Amniotic stem cell (primary cell): Measurements from ENCODE around the gene CCL5.

Experiments
- DNase-seq: peaks from one replicate; lab custom pipeline; 2025; lab: John Stamatoyannopoulos, UW

CCL5 gene

DNA sequence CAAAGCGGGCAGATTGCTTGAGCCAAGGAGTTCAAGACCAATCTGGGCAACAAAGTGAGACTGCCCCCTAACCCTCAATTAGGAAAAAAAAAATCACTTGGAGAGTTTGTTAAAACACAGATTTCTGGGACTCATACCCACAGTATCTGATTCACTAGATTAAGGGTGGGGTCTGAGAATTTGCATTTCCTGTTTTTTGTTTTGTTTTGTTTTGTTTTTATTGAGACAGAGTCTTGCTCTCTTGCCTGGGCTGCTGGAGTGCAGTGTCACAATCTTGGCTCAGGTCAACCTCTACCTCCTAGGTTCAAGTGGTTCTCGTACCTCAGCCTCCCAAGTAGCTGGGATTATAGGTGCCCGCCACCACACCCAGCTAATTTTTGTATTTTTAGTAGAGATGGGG is 12.6 kb downstream of the CCL5 start:
- DNase-seq = no peak

DNA sequence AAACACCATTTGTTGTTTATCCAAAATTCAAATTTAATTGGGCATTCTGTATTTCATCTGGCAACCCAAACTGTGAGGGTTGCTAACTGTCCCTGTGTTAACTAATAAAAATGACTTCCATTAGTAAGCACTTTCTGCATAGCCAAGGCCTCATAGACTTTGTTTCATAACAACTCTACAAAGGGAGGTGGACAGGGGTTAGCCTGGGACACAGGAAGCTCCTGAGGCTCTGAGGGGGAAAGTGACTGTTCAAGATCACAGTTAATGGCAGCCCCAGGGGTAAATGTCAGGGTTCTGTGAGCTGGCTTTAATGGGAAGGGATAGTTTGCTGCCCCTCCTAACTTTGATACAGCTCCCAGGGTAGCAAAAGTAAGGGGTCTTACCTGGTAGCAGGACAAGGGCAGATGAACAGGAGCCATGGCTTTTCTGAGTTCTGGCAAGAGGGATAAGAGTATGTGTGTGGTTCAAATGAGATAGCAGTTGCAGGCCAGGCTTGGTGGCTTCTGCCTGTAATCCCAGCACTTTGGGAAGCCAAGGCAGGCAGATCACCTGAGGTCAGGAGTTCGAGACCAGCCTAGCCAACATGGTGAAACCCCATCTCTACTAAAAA is 13.7 kb downstream of the CCL5 start:
- DNase-seq = no peak

DNA sequence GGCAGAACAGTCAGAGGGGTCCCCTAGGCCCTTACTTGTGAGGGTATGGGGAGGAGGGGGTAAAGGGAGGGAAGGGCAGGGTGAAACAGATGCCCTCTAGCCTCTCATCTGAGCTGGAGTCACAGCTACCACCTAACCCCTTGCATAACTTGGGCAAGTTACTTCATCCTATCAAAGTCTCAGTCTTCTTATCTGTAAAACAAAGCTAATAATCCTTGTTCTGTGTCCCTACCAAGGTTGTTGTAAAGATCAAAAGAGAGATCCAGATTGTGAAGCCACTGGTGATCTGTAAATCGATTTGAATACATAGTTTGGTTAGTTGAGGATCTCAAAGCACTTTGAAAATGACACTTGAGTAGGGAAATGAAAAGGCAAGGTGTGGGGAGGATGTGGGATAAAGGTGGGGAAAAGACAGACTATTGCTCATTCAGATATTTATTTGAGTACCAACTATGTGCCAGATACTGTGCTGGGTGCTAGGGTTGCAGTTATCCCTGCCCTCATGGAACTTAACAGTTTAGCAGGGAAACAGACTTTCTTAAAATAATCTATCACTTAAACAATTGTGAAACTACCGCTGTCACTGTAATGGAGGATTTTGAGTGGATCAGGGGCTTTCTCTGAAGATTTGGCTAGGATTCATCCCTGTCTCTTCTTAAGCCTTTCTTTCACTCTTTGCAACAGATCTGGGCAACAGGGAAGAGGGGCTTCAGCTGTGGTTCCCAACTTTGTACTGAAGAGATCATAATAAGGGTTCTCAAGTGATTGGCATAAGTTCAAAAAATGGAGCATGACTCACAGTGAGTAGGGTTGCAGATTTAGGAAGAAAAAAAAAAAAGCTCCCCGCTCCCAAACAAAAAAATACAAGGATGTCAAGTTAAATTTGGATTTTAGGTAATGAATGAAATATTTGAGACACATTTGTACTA is 14.5 kb downstream of the CCL5 start:
- DNase-seq = no peak

DNA sequence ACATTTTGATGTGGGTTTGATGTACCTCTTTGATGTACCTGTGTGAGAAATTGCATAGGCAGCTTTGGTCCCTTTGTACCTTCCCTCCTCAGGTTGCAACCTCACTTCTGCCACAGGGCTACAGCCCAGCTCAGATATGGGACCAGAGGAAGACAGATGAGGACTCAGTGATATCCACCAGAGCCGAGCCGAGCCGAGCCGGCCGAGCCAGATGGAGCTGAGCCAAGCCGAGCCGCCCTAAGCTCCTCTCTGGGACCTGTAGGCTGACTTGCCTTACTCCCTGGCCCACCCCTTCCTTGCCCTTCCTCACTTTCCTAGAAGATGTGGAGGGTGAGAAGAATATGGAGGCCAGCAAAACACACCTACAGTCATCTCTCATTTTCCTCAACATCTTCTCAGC is 15.3 kb downstream of the CCL5 start:
- no peak for DNase-seq

DNA sequence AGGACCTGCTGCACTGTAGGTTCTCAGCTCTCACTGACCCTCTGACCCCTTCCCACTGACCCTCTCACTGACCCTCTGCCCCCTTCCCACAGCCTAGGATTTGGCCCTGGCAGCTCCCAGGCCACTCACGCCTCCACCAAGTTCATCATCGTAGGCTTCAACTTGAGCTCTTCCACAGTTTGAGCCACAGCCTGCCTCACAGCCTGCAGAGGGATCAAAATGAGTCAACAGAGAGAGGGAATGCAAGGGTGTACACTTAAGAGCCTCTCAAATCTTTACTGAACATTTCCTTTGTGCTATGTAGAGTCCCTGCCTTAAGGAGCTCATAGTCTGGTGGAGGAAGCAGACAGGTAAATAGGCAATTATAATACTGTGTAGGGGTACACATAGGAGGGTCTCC is 23.6 kb downstream of the CCL5 start:
- no peak for DNase-seq

DNA sequence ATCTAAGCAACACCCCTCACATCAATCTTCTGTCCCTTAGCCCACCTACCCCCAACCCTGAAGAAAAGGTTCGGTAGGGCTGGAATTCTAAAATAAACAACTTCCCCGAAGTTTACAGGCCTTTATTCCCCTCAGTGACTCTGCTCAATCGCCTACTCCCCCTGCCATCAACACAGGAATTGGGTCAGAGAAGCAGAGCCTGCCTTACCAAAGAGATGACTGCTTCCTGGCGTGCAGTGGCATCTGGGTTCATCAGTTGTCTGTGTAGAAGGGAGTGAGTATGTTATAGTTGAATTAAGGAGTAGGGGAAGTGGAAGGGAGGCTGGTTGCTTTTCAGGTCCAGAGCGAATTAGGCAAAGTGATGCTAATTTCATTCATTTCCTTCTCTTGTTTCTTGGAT is 24.2 kb downstream of the CCL5 start:
- DNase-seq = no peak

DNA sequence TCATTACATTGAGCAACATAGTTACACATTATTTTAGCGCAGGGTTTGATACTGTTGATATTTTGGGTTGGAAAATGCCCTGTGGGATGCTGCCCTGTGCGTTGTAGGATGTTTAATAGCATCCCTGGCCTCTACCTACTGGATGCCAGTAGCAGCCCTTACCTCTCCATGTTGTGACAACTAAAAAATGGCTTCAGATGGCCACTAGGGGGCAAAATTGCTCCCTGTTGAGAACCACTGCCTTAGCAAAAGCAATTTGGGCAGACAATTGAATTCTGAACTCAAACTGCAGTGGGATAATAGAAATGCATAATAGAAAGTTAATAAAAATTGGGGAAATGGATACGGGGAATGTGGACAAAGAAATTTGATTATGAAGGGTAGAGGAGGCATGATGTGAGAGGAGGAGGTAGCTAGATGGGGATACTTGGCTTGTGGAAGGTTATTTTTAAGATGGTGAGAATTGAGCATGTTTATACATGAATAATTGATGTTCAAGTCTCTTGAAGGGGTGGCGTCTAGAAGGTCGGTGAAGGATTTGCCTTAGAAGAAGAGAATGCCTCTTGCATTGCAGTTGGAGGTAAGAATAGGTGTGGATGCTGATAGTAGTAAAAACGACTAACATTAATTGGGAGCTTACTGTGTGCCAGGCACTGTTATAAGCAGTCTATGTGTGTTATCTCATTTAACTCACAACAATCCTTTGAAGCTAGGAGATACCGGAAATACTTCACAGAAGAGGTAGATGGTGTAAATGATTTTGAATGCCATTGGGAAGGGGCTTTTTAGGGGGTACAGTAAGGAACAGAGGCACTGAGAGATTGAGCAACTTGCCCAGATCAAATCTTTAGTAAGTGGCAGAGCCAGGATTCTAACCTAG is 30.5 kb downstream of the CCL5 start:
- no peak for DNase-seq

DNA sequence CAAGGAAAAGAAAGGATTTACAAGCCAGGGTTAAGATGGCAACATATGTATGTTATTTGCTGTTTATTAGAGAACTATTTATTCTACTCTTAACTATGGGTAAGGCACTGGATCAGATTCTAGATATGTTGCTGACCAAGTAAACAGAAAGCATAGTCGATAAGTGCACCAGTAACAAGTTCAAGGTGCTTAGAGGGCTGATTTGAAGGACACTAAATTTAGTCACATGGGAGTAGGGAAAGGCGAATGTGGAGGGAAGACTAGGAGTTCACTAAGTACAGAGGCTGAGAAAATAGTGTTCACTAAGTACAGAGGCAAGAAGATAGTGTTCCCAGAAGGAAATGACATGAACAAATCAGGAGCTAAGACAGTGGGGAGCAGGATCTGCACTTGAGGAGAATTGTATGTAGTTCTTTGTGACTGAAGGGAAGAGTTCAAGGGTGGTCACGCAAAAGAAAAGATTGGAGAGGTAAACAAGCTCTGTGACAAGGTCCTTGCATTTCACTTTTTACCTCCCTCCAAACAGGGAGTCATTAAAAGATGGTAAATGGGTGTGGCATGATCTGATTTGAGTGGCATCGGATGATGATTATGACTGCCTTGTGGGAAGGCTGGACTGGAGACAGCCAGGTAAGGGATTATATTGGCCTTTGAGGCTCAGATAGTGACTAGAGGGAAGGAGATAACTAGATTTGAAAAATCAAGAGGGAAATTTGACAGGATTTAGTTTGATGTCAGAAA is 32.4 kb downstream of the CCL5 start:
- DNase-seq = no peak

DNA sequence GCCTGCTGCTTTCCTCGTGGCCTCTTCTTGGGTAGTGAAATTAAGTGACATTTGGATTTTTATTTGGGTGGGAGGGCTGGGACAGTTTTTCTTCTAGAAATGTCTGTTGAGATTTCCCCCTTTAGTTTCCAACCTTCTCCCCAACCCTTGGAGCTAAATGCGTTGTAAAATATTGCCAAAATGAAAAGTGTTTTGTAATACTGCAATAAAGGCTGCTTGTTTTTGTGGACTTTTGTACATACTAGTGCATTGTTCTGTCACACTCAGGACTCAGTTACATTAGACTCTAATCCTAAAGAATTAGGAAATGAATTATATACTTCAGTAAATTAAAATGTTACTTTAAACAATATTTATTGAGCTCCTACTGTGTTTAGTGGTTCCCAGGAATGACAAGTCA is 33.2 kb downstream of the CCL5 start:
- DNase-seq = no peak

DNA sequence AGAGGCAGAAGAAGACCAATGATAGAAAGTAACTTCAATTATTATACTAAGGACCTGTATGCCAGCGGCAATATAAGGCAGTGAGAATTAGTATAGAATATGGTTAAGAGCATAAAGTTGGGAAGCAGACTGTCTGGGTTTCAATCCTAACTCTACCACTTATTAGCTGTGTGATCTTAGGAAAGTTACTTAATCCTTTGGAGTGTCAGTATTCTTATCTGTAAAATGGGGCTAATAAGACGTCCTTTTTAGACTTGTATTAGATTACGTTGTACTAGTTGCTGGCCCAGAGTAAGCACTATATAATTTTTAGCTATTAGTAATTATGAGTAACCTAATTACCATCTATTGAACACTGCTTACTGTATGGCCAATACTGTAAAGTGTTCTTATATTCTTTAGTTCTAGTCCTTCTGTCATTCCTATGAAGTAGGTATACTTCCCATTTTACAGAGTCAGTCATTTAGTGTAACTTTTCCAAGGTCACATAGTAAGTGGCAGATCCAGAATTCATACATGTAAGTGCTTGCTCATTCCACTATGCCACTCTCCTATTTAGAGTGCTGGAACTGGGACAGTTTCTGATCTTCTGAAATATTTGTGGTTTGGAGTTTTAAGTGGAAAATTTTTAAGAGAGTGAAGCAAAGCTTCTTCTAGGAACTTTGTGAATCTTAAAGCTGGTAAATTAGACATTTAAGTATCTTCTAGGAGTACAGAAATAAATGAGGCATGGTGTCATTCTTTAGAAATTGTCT is 33.9 kb downstream of the CCL5 start:
- DNase-seq = no peak

DNA sequence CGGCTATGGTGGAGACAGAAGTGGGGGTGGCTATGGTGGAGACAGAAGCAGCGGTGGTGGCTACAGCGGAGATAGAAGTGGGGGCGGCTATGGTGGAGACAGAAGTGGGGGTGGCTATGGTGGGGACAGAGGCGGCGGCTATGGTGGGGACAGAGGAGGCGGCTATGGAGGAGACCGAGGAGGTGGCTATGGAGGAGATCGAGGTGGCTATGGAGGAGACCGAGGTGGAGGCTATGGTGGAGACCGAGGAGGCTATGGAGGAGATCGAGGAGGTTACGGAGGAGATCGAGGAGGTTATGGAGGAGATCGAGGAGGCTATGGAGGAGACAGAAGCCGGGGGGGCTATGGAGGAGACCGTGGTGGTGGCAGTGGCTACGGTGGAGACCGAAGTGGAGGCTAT is 35.6 kb downstream of the CCL5 start:
- no peak for DNase-seq

DNA sequence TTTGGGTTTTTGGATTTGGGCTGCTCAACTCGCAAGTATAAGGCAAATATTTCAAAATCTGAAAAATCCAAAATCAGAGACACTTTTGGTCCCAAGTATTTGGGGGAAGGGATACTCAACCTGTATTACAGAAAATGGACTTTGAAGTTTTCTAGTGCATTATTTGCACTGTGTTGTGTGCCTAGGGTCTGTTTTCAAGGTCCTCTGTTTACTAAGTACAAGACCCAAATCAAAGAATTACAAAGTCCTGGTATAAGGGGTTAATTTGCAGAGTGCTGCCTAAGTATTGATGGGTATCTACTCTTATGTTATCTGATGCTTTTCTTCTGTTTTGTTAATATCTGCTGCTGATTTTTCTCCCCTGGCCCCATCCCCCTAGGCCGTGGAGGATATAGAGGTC is 36.5 kb downstream of the CCL5 start:
- DNase-seq = no peak

DNA sequence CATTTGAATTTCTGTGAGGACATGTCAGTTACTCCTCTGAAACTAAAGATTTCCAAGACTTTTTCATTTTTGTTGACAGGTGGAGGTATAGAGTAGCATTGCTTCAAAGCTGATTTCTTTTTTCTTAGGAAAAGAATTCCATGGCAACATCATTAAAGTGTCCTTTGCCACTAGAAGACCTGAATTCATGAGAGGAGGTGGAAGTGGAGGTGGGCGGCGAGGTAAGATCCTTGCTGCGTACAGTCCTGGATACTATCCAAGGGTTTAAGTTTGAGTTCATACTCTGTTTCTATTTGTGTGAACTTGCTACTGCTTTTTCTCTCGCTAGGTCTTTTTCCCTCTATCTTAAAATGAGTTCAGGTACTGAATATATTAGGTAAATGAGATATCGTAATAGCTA is 37.9 kb downstream of the CCL5 start:
- no peak for DNase-seq

DNA sequence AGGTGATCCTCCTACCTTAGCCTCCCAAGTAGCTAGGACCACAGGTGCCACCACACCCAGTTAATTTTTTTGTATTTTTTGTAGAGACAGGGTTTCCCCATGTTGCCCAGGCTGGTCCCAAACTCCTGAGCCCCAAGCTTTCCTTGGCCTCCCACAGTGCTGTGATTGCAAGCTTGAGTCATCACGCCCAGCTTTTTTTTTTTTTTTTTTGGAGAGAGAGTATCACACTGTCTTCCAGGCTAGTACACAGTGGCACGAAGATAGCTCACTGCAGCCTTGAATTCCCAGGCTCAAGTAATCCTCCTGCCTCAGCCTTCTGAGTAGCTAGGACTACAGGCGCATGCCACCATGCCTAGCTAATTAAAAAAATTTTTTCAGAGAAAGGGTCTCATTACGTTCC is 38.7 kb downstream of the CCL5 start:
- DNase-seq = no peak

DNA sequence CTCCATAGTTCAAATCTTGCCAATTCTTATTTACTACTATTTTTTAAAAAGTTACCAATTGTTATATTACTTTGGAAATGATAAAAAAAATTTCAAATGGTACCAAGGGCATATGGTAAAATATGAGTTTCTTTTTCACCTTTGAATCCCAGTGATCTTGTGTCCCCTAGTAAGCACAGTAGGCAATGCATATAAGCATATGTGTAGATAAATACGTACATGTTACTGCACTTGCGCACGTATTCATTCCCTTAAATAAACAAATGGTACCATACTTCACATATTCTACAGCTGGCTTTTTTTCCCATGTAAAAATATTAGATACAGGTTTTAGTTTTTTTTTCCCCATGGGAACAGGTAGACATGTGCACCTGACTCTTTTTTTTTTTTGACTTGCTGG is 39.1 kb downstream of the CCL5 start:
- DNase-seq = no peak

DNA sequence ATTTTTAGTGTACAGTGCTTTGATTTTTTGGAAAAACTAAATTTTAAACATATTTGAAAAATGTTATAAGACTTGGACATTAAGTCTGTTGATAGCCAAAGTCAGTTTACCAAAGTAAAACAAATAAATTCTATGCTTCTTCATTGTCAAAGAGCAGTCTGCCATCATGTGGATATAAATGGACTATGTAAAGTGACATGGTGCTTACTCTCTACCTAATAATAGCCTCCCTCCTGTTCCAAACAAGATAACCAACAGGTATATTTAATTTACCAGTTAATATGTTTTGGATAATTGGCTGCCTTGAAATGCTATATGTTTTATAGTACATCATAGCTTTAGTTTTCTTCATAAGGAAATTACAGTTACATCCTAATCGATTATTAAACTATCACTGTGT is 55.0 kb downstream of the CCL5 start:
- DNase-seq = no peak
